ENCODE measurements around the gene KCNN3.

- TF ChIP-seq ZFP3 (CRISPR knock-in tag; IDR thresholded peaks at IDR 0.05) (no peak), RARB (CRISPR knock-in tag; IDR thresholded peaks at IDR 0.05) (no peak), TOX (CRISPR knock-in tag; IDR thresholded peaks at IDR 0.05; ENCODE audit: borderline replicate concordance) (no peak)
Measured at GRCh38 chr1:154726443-154726842, 143.6 kb downstream of the KCNN3 start.

Measured in SK-N-SH treated with all-trans-retinoic acid at 6 μM for 48 hours (cell line).